GM10248 (cell line): ENCODE data around the gene ADGRD1.
"Not testable (repeated sequence)": the region's sequence is repeated elsewhere in the genome, so short reads cannot be mapped to it uniquely, and the experiment has no call there.

Experiments
- CTCF ChIA-PET: fragments of 300-600 bp; sonication (Branson Sonifier 250); formaldehyde crosslinking; extraction: SDS; loops from one replicate; lab custom pipeline; 2021; ENCODE audit warnings: antibody characterized with exemption; lab: Yijun Ruan, JAX
- POLR2A ChIA-PET: fragments of 350-650 bp; sonication (Branson Sonifier 250); formaldehyde crosslinking; extraction: SDS; loops from one replicate; lab custom pipeline; 2020; ENCODE audit warnings: antibody characterized with exemption; lab: Yijun Ruan, JAX
- DNase-seq: peaks from one replicate; pipeline ENCODE4 v3.0.0; 2012; ENCODE audit errors: extremely low spot score
- CTCF ChIP-seq: IDR thresholded peaks from 2 replicates; pipeline ENCODE4 v1.5.1; 2012; ENCODE audit warnings: mild to moderate bottlenecking, low read depth; ENCODE audit errors: extremely low read depth, missing control alignments, control extremely low read depth

Gene ADGRD1

DNA sequence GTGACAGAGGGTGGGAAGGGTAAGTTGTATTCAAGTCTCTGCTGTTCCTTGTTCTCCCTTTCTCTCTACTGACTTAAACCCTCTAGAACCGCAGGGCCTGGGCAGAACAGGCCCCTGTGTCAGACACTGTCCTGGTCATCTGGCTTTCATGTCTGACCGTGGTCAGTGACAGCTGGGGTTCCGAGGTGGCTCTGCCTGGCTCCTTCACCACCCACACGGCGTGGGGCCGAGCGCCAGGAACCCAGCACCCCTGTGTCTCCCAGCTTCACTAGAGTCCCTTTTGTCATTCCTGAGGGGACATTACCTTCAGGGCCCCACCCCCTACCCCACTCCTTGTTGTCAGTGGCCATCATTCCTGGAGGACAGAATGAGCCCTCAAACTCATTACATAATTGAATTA lies 168.9 kb downstream of the ADGRD1 start:
- ChIA-PET CTCF (interaction anchor here (1.5 kb wide), 1 partner anchor 9 kb away, joined by 3 read pairs; no protein-coding TSS in a partner anchor), POLR2A (no interaction called here)

DNA sequence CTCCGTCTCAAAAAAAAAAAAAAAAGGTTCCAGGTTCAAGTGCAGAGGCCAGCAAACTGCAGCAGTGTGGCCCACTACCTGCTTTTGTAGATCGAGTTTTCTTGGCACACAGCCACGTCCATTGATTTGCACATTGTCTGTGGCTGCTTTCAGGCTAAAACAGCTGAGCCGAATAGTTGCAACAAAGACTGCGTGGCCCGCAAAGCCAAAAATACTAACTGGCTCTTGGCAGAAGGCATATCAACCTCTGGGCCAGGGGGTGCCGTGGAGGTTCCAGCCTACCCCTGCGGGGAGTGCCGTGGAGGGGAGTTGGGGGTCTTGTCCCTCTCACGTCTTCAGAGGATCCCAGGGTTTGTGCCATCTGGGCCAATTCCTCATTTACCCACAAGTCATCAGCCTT lies 170.1 kb downstream of the ADGRD1 start:
- TF ChIP-seq CTCF: no peak
- ChIA-PET POLR2A (no interaction called here), CTCF (interaction anchor here (1.2 to 2.5 kb wide), 2 partner anchors 8 to 19 kb away, joined by 4 to 15 read pairs; no protein-coding TSS in a partner anchor)
- no peak for DNase-seq

More for the DNA sequence above, 168.9 kb downstream of the ADGRD1 start:
- no peak for DNase-seq
- no peak for TF ChIP-seq CTCF

- CTCF ChIA-PET: interaction anchor here (0.8 to 2.5 kb wide), 3 partner anchors 7 to 328 kb away, joined by 3 to 15 read pairs (median 4); no protein-coding TSS in a partner anchor
- no peak for DNase-seq
- POLR2A ChIA-PET: no interaction called here
- TF ChIP-seq CTCF: no peak
These were observed 171.0 kb downstream of the ADGRD1 start for GRCh38 chr12:131124487-131125280.

DNA sequence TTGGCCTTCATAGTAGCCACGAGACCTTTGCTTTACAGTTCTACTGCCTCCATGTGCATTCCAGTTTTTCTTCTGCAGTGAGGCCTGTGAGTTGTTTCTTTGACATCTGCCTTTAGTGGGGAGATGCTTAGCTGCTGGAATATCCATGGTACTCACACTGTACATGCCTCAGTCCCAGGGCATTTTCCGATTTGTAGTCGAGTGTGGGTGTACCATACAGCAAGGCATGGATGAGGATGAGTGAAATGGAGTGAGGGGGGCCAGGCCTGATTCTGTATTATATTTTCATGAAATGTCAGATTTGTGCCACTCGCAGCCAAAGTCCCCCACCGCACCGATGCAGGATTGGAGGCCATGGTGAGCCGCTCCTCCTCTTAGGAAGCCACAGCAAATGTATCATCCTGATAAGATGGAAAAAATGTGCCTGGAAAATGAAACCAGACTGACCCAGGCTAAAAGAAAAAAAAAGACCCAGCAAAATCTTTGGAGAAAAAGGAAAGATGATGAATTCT lies 173.0 kb downstream of the ADGRD1 start:
- ChIA-PET POLR2A (no interaction called here), CTCF (interaction anchor here (1.0 to 2.4 kb wide), 3 partner anchors 10 to 22 kb away, joined by 3 to 11 read pairs (median 6); no protein-coding TSS in a partner anchor)
- TF ChIP-seq CTCF: no peak
- DNase-seq: no peak

DNA sequence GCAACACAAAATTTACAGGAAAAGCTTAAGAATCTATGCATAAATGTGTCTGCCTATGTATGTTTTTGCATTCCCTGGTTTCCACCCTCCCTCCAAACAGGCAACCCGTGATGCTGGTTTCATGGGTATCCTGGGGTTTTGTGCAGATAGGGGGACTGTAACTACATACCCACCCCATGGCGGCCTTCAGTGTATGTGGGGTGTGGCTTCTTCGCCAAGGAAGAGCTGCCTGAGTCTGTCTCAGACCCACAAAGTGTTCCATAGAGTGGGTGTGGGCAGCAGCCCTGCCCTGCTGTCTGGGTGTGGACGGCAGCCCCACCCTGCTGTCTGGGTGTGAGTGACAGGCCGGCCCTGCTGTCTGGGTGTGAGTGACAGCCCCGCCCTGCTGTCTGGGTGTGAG lies 174.8 kb downstream of the ADGRD1 start:
- no peak for DNase-seq
- ChIA-PET POLR2A (no interaction called here), CTCF (interaction anchor here (1.3 to 2.4 kb wide), 2 partner anchors 8 to 24 kb away, joined by 3 to 11 read pairs; no protein-coding TSS in a partner anchor)
- no peak for TF ChIP-seq CTCF

- DNase-seq, POLR2A ChIA-PET: not testable (repeated sequence)
- CTCF ChIA-PET: interaction anchor here (2.4 kb wide), 1 partner anchor 24 kb away, joined by 11 read pairs; no protein-coding TSS in a partner anchor
These were observed 175.4 kb downstream of the ADGRD1 start for GRCh38 chr12:131128966-131129619.

GRCh38 chr12:131129839-131130238 lies 176.1 kb downstream of the ADGRD1 start:
- CTCF ChIA-PET: interaction anchor here (4.1 to 5.5 kb wide), 2 partner anchors 25 to 214 kb away, joined by 48 to 72 read pairs; no protein-coding TSS in a partner anchor
- POLR2A ChIA-PET: no interaction called here
- no peak for DNase-seq
- TF ChIP-seq CTCF: no peak
